HG03575 (cell line): Measurements from ENCODE around the gene COLEC12.

Experiments used
- ATAC-seq: cut with Tn5 transposase; IDR thresholded peaks from one replicate; pipeline ENCODE4 v1.9.1; 2021; ENCODE audit not compliant: unreplicated experiment, insufficient number of reproducible peaks, low FRiP score; ENCODE audit errors: extremely low read depth

COLEC12 gene

DNA sequence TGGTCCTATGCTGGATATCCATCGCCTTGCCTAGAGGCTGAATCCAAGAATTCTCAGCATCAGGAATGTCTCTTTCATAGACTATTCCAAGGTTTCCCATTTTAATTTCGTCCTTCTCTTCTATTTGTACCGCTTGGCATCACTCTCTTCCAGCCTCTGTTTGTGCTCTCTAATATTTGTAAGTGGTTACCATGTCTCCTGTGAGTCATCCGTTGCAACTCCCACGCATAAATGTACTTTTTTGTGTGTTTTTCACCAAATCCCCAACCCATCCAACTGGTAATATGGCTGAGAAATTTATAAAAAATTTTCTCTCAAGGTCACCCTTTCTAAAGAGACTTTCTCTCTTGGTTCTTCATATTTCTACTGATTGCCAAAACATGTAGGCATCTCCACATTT is 21.8 kb downstream of the COLEC12 start:
- no peak for ATAC-seq

DNA sequence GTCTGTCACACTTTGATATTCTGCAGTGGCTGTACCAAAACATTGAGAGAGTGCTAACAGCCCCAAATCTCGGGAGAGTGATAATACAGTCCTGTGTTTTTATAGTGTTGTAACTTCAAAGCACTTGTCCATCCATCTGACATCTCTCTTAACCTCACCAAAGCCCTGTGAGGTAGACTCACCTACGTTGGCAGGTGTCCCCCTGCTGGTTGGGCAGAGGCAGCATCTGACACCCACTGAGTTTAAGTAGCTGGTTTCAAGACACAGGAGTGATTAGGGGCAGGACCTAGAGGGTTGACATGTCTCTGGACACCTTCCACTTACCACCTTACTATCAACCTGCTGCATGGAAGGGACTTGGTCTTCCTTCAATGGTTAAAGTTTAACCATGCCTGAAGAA is 22.9 kb downstream of the COLEC12 start:
- ATAC-seq = no peak

DNA sequence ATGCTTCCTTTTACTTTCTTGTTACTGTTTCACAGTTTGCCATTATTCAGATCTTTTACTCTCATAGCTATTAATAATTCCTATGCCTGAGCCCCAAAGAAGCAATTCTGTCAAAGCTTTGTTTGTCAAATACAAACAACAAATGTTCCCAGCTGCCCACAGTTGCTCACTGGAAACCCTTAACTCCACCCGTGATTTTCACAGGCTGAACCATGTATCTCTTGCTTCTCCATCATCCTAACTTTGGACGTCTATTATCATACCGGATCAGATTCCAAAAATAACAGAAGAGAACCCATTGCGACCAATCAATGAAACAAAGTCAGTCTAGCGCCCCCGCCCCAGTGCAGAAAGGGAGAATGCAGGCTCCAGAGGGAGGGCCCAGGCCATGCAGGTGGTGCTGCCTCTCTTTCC is 24.2 kb downstream of the COLEC12 start:
- ATAC-seq = no peak

DNA sequence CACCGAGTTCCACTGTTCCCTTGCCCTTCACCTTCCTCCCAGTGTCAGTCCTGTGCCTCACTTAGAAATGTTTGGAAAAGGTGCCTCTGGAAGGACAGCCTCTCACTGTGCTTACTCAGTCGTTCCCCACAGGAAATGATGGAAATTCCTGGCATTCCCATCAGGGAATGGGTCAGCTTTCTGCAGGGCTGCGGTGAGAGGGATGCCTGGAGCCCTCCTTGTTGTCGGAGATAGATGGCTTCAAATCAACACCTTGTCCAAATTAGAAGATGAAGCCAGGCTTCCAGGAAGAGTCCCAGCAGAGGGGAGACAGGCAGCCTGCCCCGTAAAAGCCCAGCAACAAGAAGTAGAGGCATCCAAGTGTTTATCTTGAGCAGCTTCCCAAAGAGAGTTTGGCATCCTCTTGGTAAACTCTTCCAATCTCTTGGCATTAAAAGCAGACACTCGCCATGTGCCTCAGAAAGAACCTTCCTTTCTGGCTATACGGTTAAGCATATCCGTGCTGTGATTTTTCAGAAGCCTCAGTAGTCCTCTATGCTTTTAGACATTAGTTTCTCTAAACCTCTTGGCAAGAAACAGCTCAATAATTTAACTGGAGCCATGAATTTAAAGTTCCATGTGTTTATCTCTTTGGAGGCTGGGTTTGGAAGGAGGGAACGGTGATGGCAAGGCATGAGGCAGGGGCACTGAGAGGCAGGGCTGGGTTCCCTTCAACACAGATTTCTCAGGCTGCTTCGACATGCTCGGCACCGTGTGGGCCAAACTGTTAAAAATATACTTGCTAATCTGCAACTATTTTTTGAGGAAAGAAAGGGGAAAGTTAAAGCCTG is 25.1 kb downstream of the COLEC12 start:
- ATAC-seq = no peak

DNA sequence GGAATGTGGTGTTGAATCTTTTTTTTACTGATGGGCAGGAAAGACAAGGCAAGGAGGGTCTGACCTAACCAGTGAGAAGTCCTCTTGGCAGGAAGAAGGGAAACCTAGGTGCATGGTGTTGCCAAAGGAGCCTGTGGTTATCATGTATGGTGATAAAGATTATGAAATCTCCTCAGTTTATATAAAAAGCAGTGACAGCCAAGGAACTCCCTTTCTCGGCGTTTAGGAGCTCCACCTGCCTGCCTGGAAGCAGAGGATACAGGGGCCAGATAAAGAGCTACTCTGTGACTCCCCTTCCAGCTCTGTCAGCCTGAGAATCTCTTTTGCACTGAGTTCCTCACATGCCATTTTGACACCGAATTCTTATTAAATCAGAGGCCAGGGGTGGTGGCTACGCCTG is 26.1 kb downstream of the COLEC12 start:
- no peak for ATAC-seq

DNA sequence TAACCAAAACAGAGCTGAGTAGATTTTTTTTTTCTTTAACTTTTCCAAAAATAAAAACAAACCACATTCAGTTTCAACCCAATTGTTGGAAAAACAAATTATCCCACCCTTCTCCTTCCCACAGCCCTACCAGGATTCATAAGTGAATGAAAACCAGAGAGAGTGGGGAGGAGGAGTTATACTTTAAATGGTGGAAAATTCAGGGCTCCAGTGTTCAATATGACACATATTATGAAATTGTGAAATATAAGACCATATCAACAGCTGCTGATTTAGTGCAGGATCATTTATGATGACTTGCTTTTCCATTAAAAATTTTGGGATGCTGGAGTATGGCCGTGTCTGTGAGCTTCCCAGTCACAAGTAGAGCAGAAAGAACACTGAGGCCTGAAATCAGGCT is 26.7 kb downstream of the COLEC12 start:
- ATAC-seq = no peak

DNA sequence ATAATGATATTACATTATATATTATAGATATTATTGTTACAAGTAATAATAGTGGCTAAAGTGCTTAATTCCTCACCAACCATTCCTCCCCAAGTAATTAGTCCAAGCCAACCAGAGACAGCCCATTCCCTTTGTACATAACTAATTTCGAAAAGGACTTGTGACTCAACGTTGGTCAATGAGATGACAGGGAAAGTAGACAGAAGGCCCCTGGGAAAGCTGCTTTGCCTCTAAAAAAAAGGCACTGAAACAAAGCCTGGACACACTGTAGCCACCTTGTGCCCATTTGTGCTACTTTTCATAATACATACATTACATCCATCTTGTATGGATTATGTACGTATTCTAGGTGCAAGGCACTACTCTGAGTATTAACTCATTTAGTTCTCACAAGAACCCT is 28.8 kb downstream of the COLEC12 start:
- no peak for ATAC-seq

DNA sequence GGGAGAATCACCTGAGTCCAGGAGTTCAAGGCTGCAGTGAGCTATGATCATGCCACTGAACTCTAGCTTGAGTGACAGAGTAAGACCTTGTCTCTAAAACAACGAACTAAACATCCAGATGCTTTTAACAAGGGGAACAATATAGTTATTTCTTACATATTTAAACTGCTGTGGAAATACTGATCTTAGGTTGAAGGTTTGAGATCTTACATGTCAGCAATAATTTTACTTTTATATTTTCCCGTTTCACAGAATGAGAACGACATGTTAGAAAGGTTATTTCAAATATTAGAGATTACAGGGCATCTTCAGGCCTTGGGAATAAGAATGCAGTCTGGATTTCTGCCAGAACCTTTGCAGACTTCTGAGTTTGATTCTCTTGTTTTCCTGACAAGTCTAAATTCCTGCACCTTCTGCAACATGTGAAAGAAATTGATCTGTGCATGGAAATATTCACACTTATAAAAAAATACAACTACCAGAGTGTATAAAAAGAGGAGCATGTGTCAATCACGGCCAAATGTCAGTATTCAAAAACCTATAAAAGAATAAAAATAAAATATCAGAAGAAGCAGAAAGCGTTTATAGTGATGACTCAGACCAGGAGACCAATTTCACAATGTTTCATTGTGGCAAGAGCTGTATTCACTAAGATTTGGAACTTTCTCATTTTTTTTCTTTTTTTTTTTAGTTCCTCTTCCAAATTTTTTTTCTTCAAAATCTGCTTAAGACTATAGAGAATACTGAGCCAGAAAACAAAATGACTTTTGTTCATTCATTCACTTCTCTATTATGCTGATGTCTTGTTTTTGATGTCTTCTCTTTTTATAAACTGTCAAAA is 29.6 kb downstream of the COLEC12 start:
- ATAC-seq = no peak

DNA sequence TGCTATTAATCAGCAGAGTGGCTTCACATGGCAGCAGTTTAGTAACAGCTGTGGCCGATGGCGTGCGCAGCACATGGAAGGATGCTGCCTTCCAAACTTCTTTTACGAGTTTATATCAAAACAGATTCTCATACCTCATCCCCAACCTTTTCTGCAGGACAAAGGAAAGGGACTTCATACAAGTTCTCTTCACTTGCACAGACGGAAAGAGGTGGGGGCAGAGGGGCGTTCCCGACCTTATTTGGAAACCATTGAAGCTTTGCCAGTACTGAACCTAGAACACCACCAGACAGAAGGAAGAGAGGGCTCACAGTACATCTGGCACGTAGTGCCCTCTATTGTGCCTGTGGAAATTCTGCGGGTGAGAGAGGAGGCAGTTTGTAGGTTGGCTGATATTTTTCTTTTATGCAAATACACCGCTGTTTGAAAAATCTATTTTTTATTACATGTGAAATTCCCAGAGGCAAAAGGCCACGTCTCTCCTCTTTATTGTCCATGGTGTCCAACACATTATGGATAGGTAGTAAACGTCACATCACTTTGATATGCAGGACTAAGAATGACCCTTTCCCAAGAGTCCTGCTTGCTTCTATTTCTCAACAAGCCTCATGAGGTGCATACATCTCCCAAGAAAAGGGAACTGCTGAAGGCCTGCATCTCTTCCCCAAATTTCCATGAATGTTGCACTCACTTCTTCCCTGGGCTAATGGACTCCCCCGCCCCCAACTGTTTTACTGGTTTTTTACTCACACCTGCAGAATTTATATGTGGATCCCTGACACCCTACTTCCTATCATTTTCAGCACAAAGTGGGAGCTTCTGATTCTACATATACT is 31.3 kb downstream of the COLEC12 start:
- ATAC-seq = no peak

DNA sequence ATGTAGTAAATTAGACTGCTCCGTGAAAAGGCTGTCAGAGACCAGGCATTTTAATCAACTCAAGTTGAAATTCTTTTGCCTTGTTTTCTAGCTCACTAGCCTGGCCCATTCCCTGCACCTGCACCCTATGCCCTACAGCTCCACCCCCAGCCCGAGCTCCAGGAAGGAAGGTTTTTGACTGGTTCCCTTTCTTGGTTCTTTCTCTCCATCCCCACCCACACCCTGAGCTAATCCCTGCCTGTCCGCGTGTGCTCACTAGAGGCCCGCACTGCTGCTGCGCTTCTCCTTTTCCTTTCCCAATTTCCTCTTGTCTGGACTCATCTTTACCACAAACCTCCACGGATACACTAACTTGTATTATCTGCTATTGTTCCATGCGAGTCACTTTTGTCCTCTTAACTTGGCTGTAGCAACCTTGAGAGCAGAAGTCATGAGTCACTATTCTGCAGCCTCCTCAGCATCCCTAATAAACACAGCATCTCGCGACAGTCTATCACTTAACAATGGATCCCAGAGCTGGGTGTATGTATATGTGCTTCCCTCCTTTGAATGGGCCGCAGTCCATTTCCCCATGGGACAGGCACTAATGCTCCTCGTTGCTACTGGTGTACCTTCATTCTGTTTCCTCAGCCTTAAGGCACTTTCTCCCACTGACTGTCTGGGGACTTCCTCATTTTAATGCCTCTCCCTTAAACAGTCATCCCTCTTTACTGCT is 36.5 kb downstream of the COLEC12 start:
- no peak for ATAC-seq

DNA sequence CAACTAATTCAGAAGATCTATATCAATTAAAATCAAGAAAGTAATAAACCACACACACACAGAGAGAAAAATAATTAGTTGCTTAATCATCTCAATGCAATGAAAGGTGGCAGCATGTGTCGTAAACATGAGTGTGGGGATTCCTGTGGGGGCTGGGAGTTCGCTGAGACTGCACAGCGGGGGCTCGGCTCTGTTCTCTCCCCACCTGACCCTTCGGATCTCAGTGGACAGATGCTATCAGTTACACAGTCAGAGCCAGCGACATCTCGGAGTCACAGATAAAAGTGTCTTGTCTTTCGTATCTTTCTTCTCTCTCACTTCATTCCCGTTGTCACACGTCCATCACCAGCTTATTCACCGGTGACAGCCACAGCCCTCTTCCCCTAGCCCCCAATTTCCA is 37.1 kb downstream of the COLEC12 start:
- ATAC-seq = no peak

DNA sequence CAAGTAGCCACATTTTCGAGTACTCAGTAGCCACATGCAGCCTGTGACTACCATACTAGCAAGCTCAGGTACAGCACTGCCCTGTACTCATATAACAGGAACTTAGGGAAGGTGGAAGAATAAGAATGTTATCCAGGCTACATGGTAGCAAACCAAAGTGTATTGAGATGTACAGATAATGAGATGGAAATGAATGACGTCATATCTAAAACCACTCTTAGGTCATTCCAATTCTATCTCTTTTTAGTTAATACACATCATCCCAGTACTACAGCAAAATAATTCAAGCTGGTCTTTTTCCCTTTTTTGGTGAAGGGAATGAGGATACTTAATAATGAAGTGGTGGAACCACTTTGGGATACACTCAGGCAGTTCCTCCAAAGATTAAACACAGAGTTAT is 38.7 kb downstream of the COLEC12 start:
- ATAC-seq = no peak

DNA sequence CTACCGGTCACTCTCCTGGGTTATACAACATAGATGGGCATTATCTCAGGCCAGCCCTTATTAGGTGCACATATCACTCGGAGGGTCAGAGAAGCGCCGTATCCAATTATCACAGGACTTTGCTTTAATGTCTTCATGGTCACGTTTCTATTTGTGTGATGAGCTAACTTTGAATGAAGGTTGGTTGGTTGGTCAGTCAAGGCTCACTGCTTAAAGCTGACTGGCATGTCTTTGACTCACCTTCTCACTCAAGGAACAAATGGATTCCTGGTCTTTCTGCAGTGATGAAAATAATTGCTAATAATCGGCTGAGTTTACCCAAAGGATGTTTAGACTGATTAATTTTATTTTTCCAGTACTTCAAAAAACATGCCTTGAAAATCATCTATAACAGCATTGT is 39.7 kb downstream of the COLEC12 start:
- no peak for ATAC-seq

DNA sequence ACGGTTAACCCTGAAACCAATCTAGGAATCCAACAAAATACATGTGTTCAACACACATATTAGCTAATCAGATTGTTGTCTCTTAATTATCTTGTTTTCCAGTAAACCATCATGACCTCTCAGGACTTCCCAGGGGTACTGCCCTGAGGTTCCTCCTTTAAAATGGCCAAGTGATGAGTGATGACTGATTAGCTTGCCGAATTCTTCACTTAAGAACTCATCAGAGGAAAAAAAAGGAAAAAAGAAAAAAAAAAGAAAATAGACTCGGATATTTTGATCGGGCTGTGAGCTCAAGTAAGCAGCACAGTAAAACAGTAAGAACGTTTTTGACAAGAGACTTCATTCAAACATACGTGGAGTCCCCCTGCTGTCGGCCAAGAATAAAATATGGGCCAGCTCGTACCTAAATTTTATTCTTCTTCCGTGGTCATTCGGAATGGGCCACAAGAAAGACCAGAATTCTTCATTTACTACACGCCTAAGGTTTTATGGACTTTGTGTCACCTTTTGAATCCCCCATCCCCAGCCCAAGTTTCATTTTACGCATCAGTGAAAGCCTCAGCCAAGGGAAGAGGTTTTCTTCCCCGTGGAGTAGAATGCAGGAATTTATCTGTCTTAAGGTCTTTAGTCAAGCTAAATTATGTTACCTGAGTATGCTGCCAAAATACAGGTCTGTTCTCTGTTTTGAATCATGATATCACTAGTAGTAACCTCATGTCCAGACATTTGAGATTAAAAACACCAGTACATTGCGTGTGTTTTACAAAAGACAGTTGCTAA is 40.5 kb downstream of the COLEC12 start:
- no peak for ATAC-seq

DNA sequence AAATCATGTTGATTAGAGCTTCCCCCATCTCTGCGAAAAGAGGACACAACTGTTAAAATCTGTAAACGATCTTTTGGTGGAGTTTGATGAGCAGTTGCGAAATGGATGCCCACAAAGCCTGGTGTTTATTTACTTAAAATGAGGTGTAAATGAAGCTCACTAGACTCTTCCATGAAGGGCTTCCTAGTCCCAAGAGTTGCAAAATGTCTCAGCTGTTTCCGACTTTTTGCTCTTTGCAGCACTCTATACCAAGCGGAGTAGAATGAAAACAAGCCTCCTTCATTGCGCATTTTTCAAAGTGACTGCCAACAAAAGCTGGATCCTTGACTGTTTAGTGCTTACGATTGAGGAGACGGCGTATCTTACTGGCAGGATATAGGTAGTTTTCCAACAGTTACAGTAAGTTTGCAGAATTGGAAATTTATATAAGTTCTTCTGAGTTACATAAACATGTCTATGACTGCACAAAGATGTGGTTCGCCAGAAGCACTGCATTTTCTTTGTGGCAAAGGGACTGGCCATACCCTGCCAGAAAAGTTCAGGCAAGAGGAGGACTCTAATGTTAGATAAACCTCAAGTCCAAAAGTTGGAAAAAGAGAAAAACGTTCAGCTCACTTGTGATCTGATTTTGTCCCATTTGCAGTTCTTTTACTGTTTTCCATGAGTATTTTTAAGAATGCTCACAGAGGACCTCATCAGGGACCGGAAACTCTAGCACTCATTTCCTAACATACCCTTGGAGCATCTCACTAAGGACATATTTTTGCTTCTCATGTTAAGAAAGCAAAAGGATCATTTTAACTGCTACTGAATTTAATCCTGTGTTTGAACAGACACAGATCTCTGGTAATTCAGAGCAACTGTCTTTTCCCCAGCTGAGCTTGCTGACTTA is 42.7 kb downstream of the COLEC12 start:
- no peak for ATAC-seq

DNA sequence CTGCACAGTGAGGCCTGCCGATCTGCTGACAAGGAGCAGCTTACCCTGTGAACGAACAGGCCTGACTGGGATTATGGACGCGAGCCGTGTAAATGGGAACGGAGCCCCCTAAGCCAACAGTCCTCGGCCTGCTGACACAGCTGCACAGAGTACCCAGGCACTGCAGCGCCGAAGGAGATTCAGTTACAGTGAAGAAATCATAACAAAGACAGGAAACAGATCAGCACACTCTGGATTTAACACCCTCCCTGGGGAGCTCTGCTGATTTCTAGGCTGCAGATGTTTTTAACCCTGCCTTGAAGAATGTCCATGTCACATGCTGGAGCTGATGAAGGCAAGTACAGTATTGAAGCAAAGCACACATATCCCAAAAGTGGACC is 43.4 kb downstream of the COLEC12 start:
- no peak for ATAC-seq

DNA sequence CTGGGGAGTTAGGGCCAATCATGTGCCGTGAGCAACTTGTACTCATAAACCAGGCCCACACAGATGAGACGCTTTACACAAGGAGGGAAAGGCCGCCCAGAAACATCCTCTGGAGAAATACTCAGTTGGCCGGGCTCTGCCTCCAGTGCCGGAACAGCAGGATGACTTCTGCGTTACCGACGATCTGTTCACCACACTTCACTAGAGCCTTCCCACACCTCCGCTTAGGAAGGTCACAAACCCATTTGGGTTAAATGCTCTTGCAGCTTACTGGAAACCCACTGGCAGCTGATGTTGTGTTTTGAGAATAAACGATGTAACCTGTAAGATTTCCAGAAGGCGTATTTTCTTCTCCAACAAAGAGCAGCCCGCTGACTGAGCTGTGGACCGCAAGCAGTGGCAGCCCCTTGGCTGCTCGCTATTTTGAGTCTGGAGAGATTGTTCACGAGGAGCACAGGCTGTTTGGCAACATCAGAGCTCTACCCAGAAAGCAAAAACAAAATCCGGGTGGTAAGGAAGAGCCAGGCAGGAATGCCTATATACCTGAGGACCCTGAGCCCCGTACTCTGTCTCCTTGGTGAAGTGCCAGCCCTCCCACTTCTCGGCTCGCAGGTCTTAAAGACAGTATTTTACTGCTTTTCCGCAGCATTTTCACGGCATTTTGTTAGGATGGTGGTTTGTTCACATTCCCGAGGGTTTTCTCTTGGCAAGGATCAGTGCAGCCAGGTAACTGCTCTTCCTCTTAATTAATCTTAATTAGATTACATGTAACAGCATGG is 44.0 kb downstream of the COLEC12 start:
- no peak for ATAC-seq
